GM19043 (cell line): ENCODE data around the gene MACROD1.

Source experiments
- ATAC-seq: cut with Tn5 transposase; IDR thresholded peaks from one replicate; pipeline ENCODE4 v1.9.1; 2021; ENCODE audit warnings: low read depth; ENCODE audit not compliant: unreplicated experiment

Gene MACROD1

GRCh38 chr11:64081745-64082442 is 84.0 kb downstream of the MACROD1 start:
- no peak for ATAC-seq

GRCh38 chr11:64080390-64080789 is 85.5 kb downstream of the MACROD1 start:
- no peak for ATAC-seq

- ATAC-seq, result no peak
Measured at GRCh38 chr11:64078905-64079304, 87.0 kb downstream of the MACROD1 start.

- ATAC-seq, result no peak
Measured at GRCh38 chr11:64078284-64078683, 87.6 kb downstream of the MACROD1 start.

GRCh38 chr11:64077607-64078006 is 88.3 kb downstream of the MACROD1 start:
- ATAC-seq, result no peak

GRCh38 chr11:64076758-64077157 is 89.2 kb downstream of the MACROD1 start:
- ATAC-seq, result no peak

GRCh38 chr11:64074239-64074638 is 91.7 kb downstream of the MACROD1 start:
- no peak for ATAC-seq

- no peak for ATAC-seq
Measured at GRCh38 chr11:64073542-64073941, 92.4 kb downstream of the MACROD1 start.

- no peak for ATAC-seq
Measured at GRCh38 chr11:64072871-64073270, 93.0 kb downstream of the MACROD1 start.

GRCh38 chr11:64072403-64072802 is 93.5 kb downstream of the MACROD1 start:
- no peak for ATAC-seq

GRCh38 chr11:64071849-64072248 is 94.1 kb downstream of the MACROD1 start:
- no peak for ATAC-seq

- no peak for ATAC-seq
Measured at GRCh38 chr11:64070314-64070681, 95.6 kb downstream of the MACROD1 start.

GRCh38 chr11:64069401-64070313 is 96.3 kb downstream of the MACROD1 start:
- no peak for ATAC-seq

GRCh38 chr11:64068705-64069400 is 97.1 kb downstream of the MACROD1 start:
- ATAC-seq, result no peak

- no peak for ATAC-seq
Measured at GRCh38 chr11:64067230-64067993, 98.5 kb downstream of the MACROD1 start.

- ATAC-seq, result no peak
Measured at GRCh38 chr11:64065712-64066111, 100.2 kb downstream of the MACROD1 start.

- no peak for ATAC-seq
Measured at GRCh38 chr11:64065141-64065465, 100.8 kb downstream of the MACROD1 start.

- no peak for ATAC-seq
Measured at GRCh38 chr11:64064374-64065140, 101.4 kb downstream of the MACROD1 start.

GRCh38 chr11:64063777-64064176 is 102.1 kb downstream of the MACROD1 start:
- ATAC-seq, result no peak
